Astrocyte (in vitro differentiated cells and primary cell): Measurements from ENCODE around the gene ZNF609.

ENCODE experiments used
- EZH2 ChIP-seq: IDR thresholded peaks from 2 replicates; pipeline ENCODE4 v1.6.1; 2012; ENCODE audit warnings: mild to moderate bottlenecking, low read length, inconsistent platforms; ENCODE audit not compliant: insufficient read depth
- TF ChIP-seq, protein P1 (sequence below): IDR thresholded peaks from 2 replicates; pipeline ENCODE4 v1.5.1; 2011; ENCODE audit warnings: low read depth, mild to moderate bottlenecking, inconsistent platforms, low read length, moderate library complexity; ENCODE audit not compliant: insufficient read depth

DNA sequence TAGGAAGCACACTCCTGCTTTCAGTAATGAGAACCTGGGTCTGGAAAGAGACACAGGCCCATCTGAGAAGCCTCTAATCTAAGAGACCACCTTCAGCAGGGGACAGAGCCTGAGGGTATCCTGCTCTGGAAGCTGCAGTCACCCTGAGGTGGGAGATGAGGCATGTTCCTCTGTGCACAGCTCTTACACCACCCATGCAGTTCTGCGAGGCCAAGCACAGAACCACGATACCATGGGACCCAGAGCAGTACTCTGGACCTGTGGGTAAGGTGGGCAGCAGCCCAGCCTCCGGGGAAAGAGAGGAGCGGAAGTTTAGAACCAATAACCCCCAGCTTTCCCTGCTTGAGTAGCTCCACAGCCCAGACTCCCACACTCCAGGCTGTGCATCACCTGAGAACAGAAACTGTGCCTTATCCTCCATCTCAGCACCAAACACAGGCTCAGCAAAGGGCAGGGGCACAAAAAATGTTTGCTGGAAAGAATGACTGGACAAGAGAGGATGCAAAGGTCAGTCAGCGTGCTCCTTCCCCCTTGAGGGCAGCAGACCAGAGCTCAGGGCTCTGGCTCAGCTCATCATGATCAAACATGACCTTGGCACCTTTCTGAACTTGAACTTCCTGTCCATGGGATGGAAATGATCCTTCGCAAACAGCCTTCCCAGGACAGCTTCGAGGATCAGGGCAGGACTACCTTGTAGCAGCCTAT is 271.9 kb downstream of the ZNF609 start:
- TF ChIP-seq, protein P1, sequence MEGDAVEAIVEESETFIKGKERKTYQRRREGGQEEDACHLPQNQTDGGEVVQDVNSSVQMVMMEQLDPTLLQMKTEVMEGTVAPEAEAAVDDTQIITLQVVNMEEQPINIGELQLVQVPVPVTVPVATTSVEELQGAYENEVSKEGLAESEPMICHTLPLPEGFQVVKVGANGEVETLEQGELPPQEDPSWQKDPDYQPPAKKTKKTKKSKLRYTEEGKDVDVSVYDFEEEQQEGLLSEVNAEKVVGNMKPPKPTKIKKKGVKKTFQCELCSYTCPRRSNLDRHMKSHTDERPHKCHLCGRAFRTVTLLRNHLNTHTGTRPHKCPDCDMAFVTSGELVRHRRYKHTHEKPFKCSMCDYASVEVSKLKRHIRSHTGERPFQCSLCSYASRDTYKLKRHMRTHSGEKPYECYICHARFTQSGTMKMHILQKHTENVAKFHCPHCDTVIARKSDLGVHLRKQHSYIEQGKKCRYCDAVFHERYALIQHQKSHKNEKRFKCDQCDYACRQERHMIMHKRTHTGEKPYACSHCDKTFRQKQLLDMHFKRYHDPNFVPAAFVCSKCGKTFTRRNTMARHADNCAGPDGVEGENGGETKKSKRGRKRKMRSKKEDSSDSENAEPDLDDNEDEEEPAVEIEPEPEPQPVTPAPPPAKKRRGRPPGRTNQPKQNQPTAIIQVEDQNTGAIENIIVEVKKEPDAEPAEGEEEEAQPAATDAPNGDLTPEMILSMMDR, result no peak
- TF ChIP-seq EZH2, result no peak
